ENCODE results near the gene C2CD4C. TPM values are rescaled to one million over a fixed set of nuclear protein-coding genes. Genes with fewer than 3 reads are reported as not detected.

Gene C2CD4C
- total RNA-seq, 5 donors from 2014 or later (not counting 1 experiment from before 2014, with no cell fraction given), result 0.06 TPM; not detected in 4

GRCh38 chr19:439167-439900 lies 30.4 kb upstream of the C2CD4C start:
- Mint-ChIP-seq H3K9me3 (peaks cover 0 to 4% (median 0%) of the 10 kb centered on the region in 3 donors), H3K27ac (no peak overlapping the region), H3K4me1 (no peaks in the 10 kb centered on the region), H3K4me3 (no peak overlapping the region), H3K36me3 (no peaks in the 10 kb centered on the region), H3K27me3 (peaks cover 15 to 36% of the 10 kb centered on the region in 2 donors)
- ChIA-PET CTCF (no interaction called here), POLR2A (no interaction called here)
- ATAC-seq (replicated peaks in 1 of 4) (no peak), DNase-seq (no peak)
- H3K27ac ChIP-seq (ENCODE audit: low read length), result no peak overlapping the region
- no peaks in the 10 kb centered on the region for H3K9me3 ChIP-seq
- H3K4me1 ChIP-seq (ENCODE audit: control insufficient read depth in 1 of 2, extremely low read depth in 1 of 2, insufficient read depth in 2 of 2, low read length in 2 of 2), result no peaks in the 10 kb centered on the region
- WGBS (ENCODE audit: insufficient coverage), result 82% methylated on average over 14 of the region's 27 CpGs
- H3K27me3 ChIP-seq (replicated peaks in 1 of 2; ENCODE audit: control insufficient read depth in 2 of 2, extremely low read depth in 1 of 2, insufficient read depth in 2 of 2, low read length in 1 of 2), result peaks cover 0 to 76% of the 10 kb centered on the region in 2 experiments
- H3K4me3 ChIP-seq (ENCODE audit: control insufficient read depth in 1 of 2, extremely low read depth in 1 of 2, low read length in 1 of 2), result no peak overlapping the region
- H3K36me3 ChIP-seq (ENCODE audit: control insufficient read depth in 2 of 2, extremely low read depth in 1 of 2, insufficient read depth in 1 of 2, low read length in 1 of 2), result no peaks in the 10 kb centered on the region

GRCh38 chr19:438416-438958 lies 29.5 kb upstream of the C2CD4C start:
- H3K9me3 ChIP-seq, result no peaks in the 10 kb centered on the region
- no peak overlapping the region for H3K4me3 ChIP-seq (ENCODE audit: control insufficient read depth in 1 of 2, extremely low read depth in 1 of 2, low read length in 1 of 2)
- peaks cover 0 to 73% of the 10 kb centered on the region in 2 experiments for H3K27me3 ChIP-seq (replicated peaks in 1 of 2; ENCODE audit: control insufficient read depth in 2 of 2, extremely low read depth in 1 of 2, insufficient read depth in 2 of 2, low read length in 1 of 2)
- Mint-ChIP-seq H3K27ac (no peak overlapping the region), H3K27me3 (peaks cover 15 to 35% of the 10 kb centered on the region in 2 donors), H3K4me3 (no peak overlapping the region), H3K9me3 (peaks cover 0 to 4% (median 0%) of the 10 kb centered on the region in 3 donors), H3K4me1 (no peaks in the 10 kb centered on the region), H3K36me3 (no peaks in the 10 kb centered on the region)
- no peak overlapping the region for H3K27ac ChIP-seq (ENCODE audit: low read length)
- DNase-seq (no peak), ATAC-seq (replicated peaks in 1 of 4) (no peak)
- H3K36me3 ChIP-seq (ENCODE audit: control insufficient read depth in 2 of 2, extremely low read depth in 1 of 2, insufficient read depth in 1 of 2, low read length in 1 of 2), result no peaks in the 10 kb centered on the region
- ChIA-PET POLR2A (no interaction called here), CTCF (no interaction called here)
- WGBS (ENCODE audit: insufficient coverage), result 59% methylated on average over 17 of the region's 29 CpGs
- no peaks in the 10 kb centered on the region for H3K4me1 ChIP-seq (ENCODE audit: control insufficient read depth in 1 of 2, extremely low read depth in 1 of 2, insufficient read depth in 2 of 2, low read length in 2 of 2)

- Mint-ChIP-seq H3K4me1 (no peaks in the 10 kb centered on the region), H3K36me3 (no peaks in the 10 kb centered on the region), H3K9me3 (peaks cover 0 to 4% (median 0%) of the 10 kb centered on the region in 3 donors), H3K4me3 (no peak overlapping the region), H3K27me3 (peaks cover 14 to 34% of the 10 kb centered on the region in 2 donors), H3K27ac (no peak overlapping the region)
- POLR2A ChIA-PET, result no interaction called here
- ATAC-seq (replicated peaks in 1 of 4) (no peak), DNase-seq (no peak)
- Histone ChIP-seq H3K27me3 (replicated peaks in 1 of 2; ENCODE audit: control insufficient read depth in 2 of 2, extremely low read depth in 1 of 2, insufficient read depth in 2 of 2, low read length in 1 of 2) (peaks cover 0 to 70% of the 10 kb centered on the region in 2 experiments), H3K4me3 (ENCODE audit: control insufficient read depth in 1 of 2, extremely low read depth in 1 of 2, low read length in 1 of 2) (no peak overlapping the region), H3K4me1 (ENCODE audit: control insufficient read depth in 1 of 2, extremely low read depth in 1 of 2, insufficient read depth in 2 of 2, low read length in 2 of 2) (no peaks in the 10 kb centered on the region), H3K9me3 (no peaks in the 10 kb centered on the region), H3K27ac (ENCODE audit: low read length) (no peak overlapping the region), H3K36me3 (ENCODE audit: control insufficient read depth in 2 of 2, extremely low read depth in 1 of 2, insufficient read depth in 1 of 2, low read length in 1 of 2) (no peaks in the 10 kb centered on the region)
- CTCF ChIA-PET, result no interaction called here
- WGBS (ENCODE audit: insufficient coverage), result 83% methylated on average over 22 of the region's 22 CpGs
Observed at GRCh38 chr19:437041-437440, 28.1 kb upstream of the C2CD4C start.

GRCh38 chr19:436413-436950 lies 27.5 kb upstream of the C2CD4C start:
- Mint-ChIP-seq H3K36me3 (no peaks in the 10 kb centered on the region), H3K27ac (no peak overlapping the region), H3K9me3 (no peaks in the 10 kb centered on the region), H3K27me3 (peaks cover 8 to 28% of the 10 kb centered on the region in 2 donors), H3K4me1 (no peaks in the 10 kb centered on the region), H3K4me3 (no peak overlapping the region)
- Histone ChIP-seq H3K36me3 (ENCODE audit: control insufficient read depth in 2 of 2, extremely low read depth in 1 of 2, insufficient read depth in 1 of 2, low read length in 1 of 2) (no peaks in the 10 kb centered on the region), H3K27ac (ENCODE audit: low read length) (no peak overlapping the region), H3K9me3 (no peaks in the 10 kb centered on the region), H3K4me1 (ENCODE audit: control insufficient read depth in 1 of 2, extremely low read depth in 1 of 2, insufficient read depth in 2 of 2, low read length in 2 of 2) (no peaks in the 10 kb centered on the region), H3K27me3 (replicated peaks in 1 of 2; ENCODE audit: control insufficient read depth in 2 of 2, extremely low read depth in 1 of 2, insufficient read depth in 2 of 2, low read length in 1 of 2) (peaks cover 0 to 65% of the 10 kb centered on the region in 2 experiments), H3K4me3 (ENCODE audit: control insufficient read depth in 1 of 2, extremely low read depth in 1 of 2, low read length in 1 of 2) (no peak overlapping the region)
- CTCF ChIA-PET, result interaction anchor here in 1 of 2 donors (0.6 kb wide), 1 partner anchor 255 kb away, joined by 4 read pairs; no protein-coding TSS in a partner anchor
- ATAC-seq (replicated peaks in 1 of 4) (no peak), DNase-seq (no peak)
- 90% methylated on average over 23 of the region's 29 CpGs for WGBS (ENCODE audit: insufficient coverage)
- POLR2A ChIA-PET, result no interaction called here

- DNase-seq, result no peak
- H3K36me3 Mint-ChIP-seq, result no peaks in the 10 kb centered on the region
- H3K9me3 Mint-ChIP-seq, result no peaks in the 10 kb centered on the region
- ATAC-seq (replicated peaks in 1 of 4), result no peak
- H3K36me3 ChIP-seq (ENCODE audit: control insufficient read depth in 2 of 2, extremely low read depth in 1 of 2, insufficient read depth in 1 of 2, low read length in 1 of 2), result no peaks in the 10 kb centered on the region
- H3K9me3 ChIP-seq, result no peaks in the 10 kb centered on the region
- no peak overlapping the region for H3K4me3 Mint-ChIP-seq
- H3K4me1 Mint-ChIP-seq, result no peaks in the 10 kb centered on the region
- H3K27ac Mint-ChIP-seq, result no peak overlapping the region
- no peak overlapping the region for H3K4me3 ChIP-seq (ENCODE audit: control insufficient read depth in 1 of 2, extremely low read depth in 1 of 2, low read length in 1 of 2)
- peaks cover 0 to 58% of the 10 kb centered on the region in 2 experiments for H3K27me3 ChIP-seq (replicated peaks in 1 of 2; ENCODE audit: control insufficient read depth in 2 of 2, extremely low read depth in 1 of 2, insufficient read depth in 2 of 2, low read length in 1 of 2)
- no peaks in the 10 kb centered on the region for H3K4me1 ChIP-seq (ENCODE audit: control insufficient read depth in 1 of 2, extremely low read depth in 1 of 2, insufficient read depth in 2 of 2, low read length in 2 of 2)
- POLR2A ChIA-PET, result no interaction called here
- WGBS (ENCODE audit: insufficient coverage), result 77% methylated on average over 25 of the region's 33 CpGs
- H3K27me3 Mint-ChIP-seq, result peaks cover 7 to 23% of the 10 kb centered on the region in 2 donors
- no peak overlapping the region for H3K27ac ChIP-seq (ENCODE audit: low read length)
- CTCF ChIA-PET, result no interaction called here
Observed at GRCh38 chr19:435707-436412, 26.9 kb upstream of the C2CD4C start.

- no peak overlapping the region for H3K27ac Mint-ChIP-seq
- no peaks in the 10 kb centered on the region for H3K36me3 Mint-ChIP-seq
- no peak for DNase-seq
- no peaks in the 10 kb centered on the region for H3K9me3 Mint-ChIP-seq
- Histone ChIP-seq H3K27me3 (replicated peaks in 1 of 2; ENCODE audit: control insufficient read depth in 2 of 2, extremely low read depth in 1 of 2, insufficient read depth in 2 of 2, low read length in 1 of 2) (peaks cover 0 to 52% of the 10 kb centered on the region in 2 experiments), H3K4me3 (ENCODE audit: control insufficient read depth in 1 of 2, extremely low read depth in 1 of 2, low read length in 1 of 2) (no peak overlapping the region), H3K9me3 (no peaks in the 10 kb centered on the region), H3K36me3 (ENCODE audit: control insufficient read depth in 2 of 2, extremely low read depth in 1 of 2, insufficient read depth in 1 of 2, low read length in 1 of 2) (no peaks in the 10 kb centered on the region), H3K4me1 (ENCODE audit: control insufficient read depth in 1 of 2, extremely low read depth in 1 of 2, insufficient read depth in 2 of 2, low read length in 2 of 2) (no peaks in the 10 kb centered on the region), H3K27ac (ENCODE audit: low read length) (no peak overlapping the region)
- no peaks in the 10 kb centered on the region for H3K4me1 Mint-ChIP-seq
- ChIA-PET POLR2A (no interaction called here), CTCF (no interaction called here)
- WGBS (ENCODE audit: insufficient coverage), result 83% methylated on average over 24 of the region's 26 CpGs
- ATAC-seq (replicated peaks in 1 of 4), result no peak
- H3K4me3 Mint-ChIP-seq, result no peak overlapping the region
- H3K27me3 Mint-ChIP-seq, result peaks cover 7 to 20% of the 10 kb centered on the region in 2 donors
Observed at GRCh38 chr19:435056-435706, 26.2 kb upstream of the C2CD4C start.

Measured in T-cell (primary cell).